HUES6 (cell line): ENCODE results near the gene MPC2.
"Not testable (repeated sequence)": the region's sequence is repeated elsewhere in the genome, so short reads cannot be mapped to it uniquely, and the experiment has no call there.

Experiments used
- H3K27ac ChIP-seq: 2 replicates; pipeline ENCODE4 v1.7.0; 2013; ENCODE audit warnings: low read depth, mild to moderate bottlenecking, low read length, inconsistent platforms
- H3K27me3 ChIP-seq: 2 replicates; pipeline ENCODE4 v1.6.1; 2013; ENCODE audit warnings: low read length; ENCODE audit not compliant: control insufficient read depth, insufficient read depth
- H3K36me3 ChIP-seq: 2 replicates; pipeline ENCODE4 v1.6.1; 2013; ENCODE audit warnings: low read length; ENCODE audit not compliant: control insufficient read depth, insufficient read depth
- H3K4me1 ChIP-seq: 2 replicates; pipeline ENCODE4 v1.6.1; 2013; ENCODE audit warnings: low read length; ENCODE audit not compliant: control insufficient read depth, insufficient read depth
- H3K4me3 ChIP-seq: 2 replicates; pipeline ENCODE4 v1.5.1; 2013; ENCODE audit warnings: low read depth, low read length
- H3K9ac ChIP-seq: one replicate; pipeline ENCODE4 v1.6.1; 2013; ENCODE audit warnings: mild to moderate bottlenecking, low read length
- H3K9me3 ChIP-seq: 2 replicates; pipeline ENCODE4 v1.6.1; 2013; ENCODE audit warnings: low read depth, low read length; ENCODE audit not compliant: control insufficient read depth, insufficient read depth

MPC2 gene

DNA sequence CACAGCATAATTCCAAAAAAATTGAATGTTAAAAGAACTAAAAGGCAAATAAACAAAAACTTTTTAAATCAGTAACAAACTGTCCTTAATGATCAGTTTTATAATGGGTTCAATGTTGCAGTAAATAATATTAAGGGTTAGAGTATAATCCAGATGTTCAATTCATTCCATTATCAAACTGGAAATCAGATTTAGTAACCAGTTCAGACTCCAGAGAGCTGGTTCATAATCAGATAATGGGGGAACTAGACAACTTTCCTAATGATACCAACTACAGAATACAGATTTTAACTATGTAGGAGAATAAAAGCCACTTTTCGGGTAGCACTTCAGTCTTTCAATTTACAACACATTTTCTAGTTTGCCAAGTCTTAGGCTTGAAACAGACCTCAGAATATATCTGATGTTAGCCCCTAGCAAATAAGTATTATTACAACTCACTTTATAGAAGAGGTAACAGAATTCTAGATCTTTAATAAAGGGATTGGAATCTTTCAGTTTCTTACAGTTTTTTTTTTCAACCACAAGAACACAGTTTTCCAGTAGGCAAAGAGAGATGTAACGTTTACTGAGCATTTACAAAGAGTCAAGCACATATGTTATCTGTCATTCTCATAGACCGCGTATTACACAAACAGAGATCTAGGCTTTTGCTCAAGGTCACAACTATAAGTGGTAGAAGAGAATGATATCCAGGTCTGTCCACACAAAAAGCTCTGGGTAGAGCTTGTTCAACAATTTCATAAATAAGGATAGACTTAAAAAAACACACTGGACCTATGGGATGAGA is 2.3 kb downstream of the MPC2 start:
- Histone ChIP-seq H3K27ac (no peak overlapping the region), H3K4me1 (peaks cover 15% of the 10 kb centered on the region), H3K9me3 (no peaks in the 10 kb centered on the region), H3K4me3 (peak overlapping the region; percentile 74), H3K9ac (peak overlapping the region; percentile 80), H3K36me3 (no peaks in the 10 kb centered on the region), H3K27me3 (no peaks in the 10 kb centered on the region)

DNA sequence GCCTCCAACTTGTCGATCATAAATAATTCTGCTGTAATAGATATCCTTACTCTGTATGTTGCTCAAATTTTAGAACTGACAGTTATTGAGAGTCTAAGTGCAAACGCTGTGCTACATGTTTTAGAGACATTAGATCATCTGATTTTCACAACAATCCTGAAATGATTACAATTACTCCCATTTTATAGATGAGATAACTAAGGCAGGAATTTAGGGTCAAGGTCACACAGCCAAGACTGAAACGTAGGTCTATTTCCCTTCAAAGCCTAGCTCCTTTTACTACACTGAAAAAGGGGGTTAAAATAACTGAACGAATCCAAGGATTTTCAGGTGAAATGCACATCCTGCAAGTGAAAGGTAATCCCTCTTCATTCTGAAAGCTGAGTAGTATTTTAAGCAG is 3.1 kb downstream of the MPC2 start:
- H3K4me3 ChIP-seq: no peak overlapping the region
- no peaks in the 10 kb centered on the region for H3K9me3 ChIP-seq
- peaks cover 15% of the 10 kb centered on the region for H3K4me1 ChIP-seq
- no peak overlapping the region for H3K9ac ChIP-seq
- H3K36me3 ChIP-seq: no peaks in the 10 kb centered on the region
- no peaks in the 10 kb centered on the region for H3K27me3 ChIP-seq
- H3K27ac ChIP-seq: no peak overlapping the region

DNA sequence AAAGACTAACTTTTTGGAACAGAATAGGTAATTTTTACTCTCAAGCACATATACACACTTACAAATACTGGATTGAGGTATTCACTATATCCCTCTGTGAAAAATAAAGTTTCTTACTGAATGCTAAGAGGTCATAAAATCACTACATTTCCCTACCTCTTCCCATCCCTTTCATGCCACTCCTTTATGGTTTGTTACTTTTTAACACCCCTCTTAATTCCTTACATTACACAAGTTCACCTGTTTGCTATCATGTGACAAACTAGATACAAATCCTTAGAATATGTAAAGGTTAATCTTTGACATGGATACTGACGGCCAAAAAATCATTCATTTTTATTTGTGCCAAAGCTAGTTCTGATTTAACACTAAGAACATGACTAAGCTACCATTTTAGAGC is 7.1 kb downstream of the MPC2 start:
- Histone ChIP-seq H3K4me3 (no peak overlapping the region), H3K36me3 (no peaks in the 10 kb centered on the region), H3K9ac (no peak overlapping the region), H3K4me1 (peaks cover 21% of the 10 kb centered on the region), H3K27ac (no peak overlapping the region), H3K9me3 (no peaks in the 10 kb centered on the region), H3K27me3 (no peaks in the 10 kb centered on the region)

DNA sequence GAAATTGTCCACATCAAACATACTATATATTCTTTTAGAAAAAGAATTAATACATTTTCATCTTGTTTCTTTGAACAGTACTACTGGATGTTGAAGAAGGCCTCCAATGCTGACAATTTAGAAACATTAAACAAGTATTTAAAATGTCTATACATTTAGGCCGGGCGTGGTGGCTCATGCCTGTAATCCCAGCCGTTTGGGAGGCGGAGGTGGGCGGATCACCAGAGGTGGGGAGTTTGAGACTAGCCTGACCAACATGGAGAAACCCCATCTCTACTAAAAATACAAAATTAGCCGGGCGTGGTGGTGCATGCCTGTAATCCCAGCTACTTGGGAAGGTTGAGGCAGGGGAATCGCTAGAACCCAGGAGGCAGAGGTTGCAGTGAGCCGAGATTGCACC is 8.0 kb downstream of the MPC2 start:
- H3K4me3 ChIP-seq, H3K27me3 ChIP-seq, H3K9me3 ChIP-seq, H3K9ac ChIP-seq, H3K36me3 ChIP-seq, H3K27ac ChIP-seq: not testable (repeated sequence)
- H3K4me1 ChIP-seq: peaks cover 15% of the 10 kb centered on the region

DNA sequence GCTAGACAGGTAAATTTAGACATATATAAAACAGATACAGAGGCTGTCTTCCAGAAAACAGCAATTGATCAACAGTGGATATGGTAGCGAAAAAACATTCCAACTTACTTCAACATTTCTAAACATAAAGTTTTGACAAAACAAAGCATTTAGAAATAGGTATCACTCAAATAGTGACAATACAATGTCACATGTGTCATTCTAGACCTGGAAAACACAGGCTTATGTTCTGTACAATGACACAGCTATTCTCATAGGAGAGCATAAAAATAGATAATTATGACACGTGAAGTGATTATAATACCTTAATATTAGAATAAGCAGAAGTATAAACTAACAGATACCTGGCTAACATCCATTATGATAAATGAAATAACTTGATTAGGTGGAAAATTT is 8.4 kb downstream of the MPC2 start:
- Histone ChIP-seq H3K4me3 (no peak overlapping the region), H3K27ac (no peak overlapping the region), H3K9ac (no peak overlapping the region), H3K9me3 (no peaks in the 10 kb centered on the region), H3K36me3 (no peaks in the 10 kb centered on the region), H3K4me1 (peaks cover 15% of the 10 kb centered on the region), H3K27me3 (no peaks in the 10 kb centered on the region)

DNA sequence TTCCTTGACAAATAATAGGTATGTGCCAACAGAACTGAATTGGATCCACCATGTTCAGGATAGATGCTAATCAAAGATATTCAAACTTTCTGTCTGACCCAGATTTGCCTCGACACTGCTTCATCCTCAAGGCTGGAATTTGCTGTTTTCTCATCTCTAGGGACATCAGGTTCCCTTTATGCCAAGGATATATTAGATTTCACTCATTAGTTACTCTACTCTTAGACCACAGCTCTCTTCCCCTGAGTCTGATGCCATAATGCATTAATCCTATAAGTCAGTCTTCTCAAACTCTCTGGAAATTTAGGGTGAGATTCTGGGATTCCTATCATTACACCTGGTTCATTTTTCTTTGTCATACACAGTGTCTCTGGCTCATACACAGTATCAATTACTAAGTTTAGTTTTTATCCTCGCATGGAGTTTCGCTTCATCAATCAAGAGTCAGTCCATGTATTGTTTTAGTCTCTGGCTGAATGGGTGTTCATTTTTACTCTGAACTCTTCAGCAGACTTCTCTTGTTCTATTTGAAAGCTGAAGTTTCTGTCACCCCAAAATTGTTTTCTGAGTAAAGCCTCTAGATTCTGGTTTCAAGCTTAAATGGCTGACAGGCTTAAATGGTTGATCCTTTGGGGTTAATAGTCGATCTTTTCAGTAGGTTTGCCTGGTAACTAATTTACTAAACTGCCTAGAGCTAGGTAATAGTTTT is 9.7 kb downstream of the MPC2 start:
- H3K9ac ChIP-seq: no peak overlapping the region
- H3K4me1 ChIP-seq: peaks cover 15% of the 10 kb centered on the region

DNA sequence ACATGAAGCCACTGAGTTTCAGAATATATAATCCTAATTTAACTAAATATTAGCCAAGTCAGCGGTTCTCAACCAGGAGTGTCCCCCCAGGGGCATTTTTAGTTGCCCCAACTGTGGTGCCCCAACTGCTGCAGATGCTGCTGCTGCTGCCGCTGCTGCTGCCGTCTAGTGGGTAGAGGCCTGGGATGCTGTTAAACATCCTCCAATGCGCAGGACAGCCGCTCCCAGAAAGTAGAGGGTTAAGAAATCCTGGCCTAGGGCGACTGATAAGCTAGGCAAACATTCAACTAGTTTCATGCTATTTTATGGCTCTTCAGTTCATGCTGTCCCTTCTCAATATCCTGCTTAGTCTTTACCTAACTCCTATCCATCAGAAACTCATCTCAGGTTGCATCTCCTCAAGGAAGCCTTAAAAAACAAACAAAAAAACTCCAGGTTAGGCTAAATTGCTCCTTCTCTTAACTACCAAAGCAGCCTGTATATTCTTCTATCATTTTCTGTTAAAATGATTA is 10.3 kb downstream of the MPC2 start:
- no peak overlapping the region for H3K4me3 ChIP-seq
- no peaks in the 10 kb centered on the region for H3K36me3 ChIP-seq
- H3K27me3 ChIP-seq: no peaks in the 10 kb centered on the region
- no peak overlapping the region for H3K9ac ChIP-seq
- H3K27ac ChIP-seq: no peak overlapping the region
- H3K9me3 ChIP-seq: no peaks in the 10 kb centered on the region
- H3K4me1 ChIP-seq: peaks cover 15% of the 10 kb centered on the region

More for the DNA sequence above, 9.7 kb downstream of the MPC2 start:
- Histone ChIP-seq H3K9me3 (no peaks in the 10 kb centered on the region), H3K4me3 (no peak overlapping the region), H3K36me3 (no peaks in the 10 kb centered on the region), H3K27me3 (no peaks in the 10 kb centered on the region), H3K27ac (no peak overlapping the region)

DNA sequence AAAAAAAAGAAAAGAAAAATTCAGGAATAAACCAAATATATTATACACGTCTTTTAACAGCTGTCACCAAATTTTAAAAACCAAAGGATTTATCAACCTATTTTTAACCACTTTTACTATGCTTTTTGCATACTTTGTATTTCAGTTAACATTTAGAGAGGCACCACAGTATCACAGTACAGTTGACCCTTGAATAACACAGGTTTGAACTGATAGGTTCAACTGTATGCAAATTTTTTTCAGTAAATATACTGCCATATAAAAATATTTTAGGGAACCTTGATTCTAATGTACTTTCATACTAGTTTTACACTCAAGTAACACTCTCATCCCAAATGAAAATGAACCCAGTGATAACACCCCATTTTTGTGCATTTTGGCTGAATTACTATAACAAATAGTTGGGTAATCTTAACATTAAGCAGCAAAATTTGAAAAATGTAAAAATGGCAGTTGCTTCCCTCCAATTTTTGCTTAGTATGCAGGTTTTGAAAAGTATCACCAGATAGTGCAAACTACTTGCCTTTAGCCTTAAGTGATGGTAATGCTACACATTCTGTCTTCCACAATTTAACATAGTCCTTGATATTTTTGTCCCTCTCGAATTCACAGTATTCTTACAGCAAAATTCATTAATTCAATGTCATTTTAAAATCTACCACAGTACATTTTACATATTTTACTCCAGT is 12.2 kb downstream of the MPC2 start:
- Histone ChIP-seq H3K9me3 (no peaks in the 10 kb centered on the region), H3K9ac (no peak overlapping the region), H3K36me3 (no peaks in the 10 kb centered on the region), H3K27ac (no peak overlapping the region), H3K4me1 (peaks cover 15% of the 10 kb centered on the region), H3K4me3 (no peak overlapping the region), H3K27me3 (no peaks in the 10 kb centered on the region)

DNA sequence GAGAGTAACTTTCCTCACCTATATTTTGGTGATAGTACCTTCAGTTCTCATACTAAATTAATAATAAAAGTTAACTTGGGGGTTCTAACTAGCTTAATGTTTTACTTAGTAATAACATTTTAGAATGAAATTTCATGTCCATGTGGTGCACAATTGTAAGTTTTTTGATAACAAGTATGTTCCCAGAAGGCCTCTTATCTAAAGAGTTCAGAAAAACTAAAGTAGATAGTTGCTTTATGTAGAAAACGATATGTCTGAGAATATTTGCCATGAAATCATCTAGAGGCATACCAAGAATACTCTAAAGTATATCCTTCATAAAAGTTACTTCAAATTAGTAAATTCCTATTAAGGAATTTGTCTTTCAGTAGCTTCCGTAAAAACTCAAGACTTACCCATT is 12.8 kb downstream of the MPC2 start:
- Histone ChIP-seq H3K4me1 (peaks cover 15% of the 10 kb centered on the region), H3K9me3 (no peaks in the 10 kb centered on the region), H3K36me3 (no peaks in the 10 kb centered on the region), H3K27me3 (no peaks in the 10 kb centered on the region), H3K4me3 (no peak overlapping the region), H3K9ac (no peak overlapping the region), H3K27ac (no peak overlapping the region)

DNA sequence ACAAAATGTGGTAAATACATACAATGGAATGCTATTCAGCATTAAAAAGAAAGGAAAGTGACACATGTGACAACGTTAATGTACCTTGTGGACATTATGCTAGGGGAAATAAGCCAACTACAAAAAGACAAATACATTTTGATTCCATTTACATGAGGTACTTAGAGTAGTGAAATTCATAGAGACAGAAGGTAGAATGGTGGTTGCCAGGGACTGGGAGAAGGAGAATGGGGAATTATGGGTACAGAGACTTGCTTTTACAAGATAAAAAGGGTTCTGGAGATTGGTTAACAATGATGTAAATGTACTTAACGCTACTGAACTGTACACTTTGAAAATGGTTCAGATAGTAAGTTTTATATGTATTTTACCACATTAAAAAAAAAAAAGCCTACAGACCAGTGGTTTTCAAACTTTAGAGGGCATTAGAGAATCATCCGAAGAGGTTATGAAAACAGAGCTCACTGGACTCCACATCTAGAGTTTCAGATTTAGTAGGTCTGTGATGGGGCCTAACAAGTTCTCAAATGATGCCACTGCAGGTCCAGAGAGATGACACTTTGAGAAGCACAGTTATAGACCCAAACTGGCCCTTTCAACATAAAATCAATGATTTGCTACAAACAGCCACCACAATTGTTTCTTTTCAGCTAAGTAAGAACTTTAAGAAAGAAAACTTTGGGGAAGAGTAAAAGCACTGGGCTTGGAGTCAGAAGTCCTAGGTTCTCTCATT is 13.4 kb downstream of the MPC2 start:
- Histone ChIP-seq H3K4me3 (no peak overlapping the region), H3K4me1 (peaks cover 14% of the 10 kb centered on the region), H3K36me3 (no peaks in the 10 kb centered on the region), H3K27ac (no peak overlapping the region), H3K9ac (no peak overlapping the region), H3K9me3 (no peaks in the 10 kb centered on the region), H3K27me3 (no peaks in the 10 kb centered on the region)
